Breast epithelium (tissue), 4 donors: Measurements from ENCODE around the gene PLPPR5. TPM values are rescaled to one million over a fixed set of nuclear protein-coding genes. Genes with fewer than 3 reads are reported as not detected.

ENCODE experiments used
- DNase-seq, 2 donors: peaks; one replicate each; pipeline ENCODE4 v3.0.0-alpha.2; 2019; ENCODE audit warnings: low spot score in 2 of 2
- H3K27ac ChIP-seq, 2 donors: fragments of 200-600 bp; sonication (generic) in 1 of 2; one replicate each; pipeline ENCODE4 v1.5.1; 2016 to 2019; ENCODE audit warnings: mild to moderate bottlenecking in 1 of 2
- H3K27me3 ChIP-seq, 2 donors: fragments of 200-600 bp; sonication (generic) in 1 of 2; one replicate each; pipeline versions ENCODE4 v1.5.1 to v1.6.0; 2017 to 2019; ENCODE audit warnings: control low read depth in 1 of 2, mild to moderate bottlenecking in 1 of 2
- H3K36me3 ChIP-seq: fragments of 200-600 bp; one replicate; pipeline ENCODE4 v1.5.1; 2019
- H3K4me1 ChIP-seq, 2 donors: fragments of 200-600 bp; sonication (generic); one replicate each; pipeline ENCODE4 v1.5.1; 2016 to 2019; ENCODE audit warnings: control low read depth in 1 of 2
- H3K4me3 ChIP-seq, 3 donors: fragments of 200-600 bp; sonication (generic); 1 replicate in 2 of 3; 2 replicates in 1 of 3; pipeline ENCODE4 v1.5.1; 2016 to 2019; ENCODE audit warnings: mild to moderate bottlenecking in 3 of 3, moderate library complexity in 2 of 3
- H3K9me3 ChIP-seq, 2 donors: fragments of 200-600 bp; sonication (generic) in 1 of 2; one replicate each; pipeline ENCODE4 v1.5.1; 2016 to 2019; ENCODE audit warnings: control low read depth in 1 of 2
- CTCF ChIP-seq, 3 donors: fragments of 450-650 bp; IDR thresholded peaks; one replicate each; pipeline ENCODE4 v1.5.1; 2016 to 2017; ENCODE audit warnings: antibody characterized with exemption in 3 of 3, mild to moderate bottlenecking in 3 of 3, moderate library complexity in 3 of 3
- POLR2A ChIP-seq: fragments of 450-650 bp; IDR thresholded peaks from one replicate; pipeline ENCODE4 v1.6.1; 2016; ENCODE audit warnings: antibody characterized with exemption, mild to moderate bottlenecking, moderate library complexity
- POLR2AphosphoS5 ChIP-seq, 3 donors: sonication (generic); formaldehyde crosslinking; IDR thresholded peaks; one replicate each; pipeline ENCODE4 v1.6.1; 2017; ENCODE audit warnings: antibody characterized with exemption in 3 of 3
- intact Hi-C: fragments of 100-400 bp; cut with DNase I; formaldehyde crosslinking; loops from one replicate; pipeline ENCODE4 v1.15.1; 2023; ENCODE audit warnings: low total_unique reads
- total RNA-seq, 3 donors: library from RNA; depleted of rRNA; stranded (reverse); fragments of >200 nt; gene quantifications; one replicate each; pipeline ENCODE4 v1.1.0, GENCODE V29; 2016

The PLPPR5 gene
- total RNA-seq, 3 donors from 2014 or later = not detected

- Histone ChIP-seq H3K36me3 (no peaks in the 10 kb centered on the region), H3K27ac (no peak overlapping the region), H3K27me3 (no peaks in the 10 kb centered on the region), H3K4me3 (no peak overlapping the region), H3K4me1 (no peaks in the 10 kb centered on the region), H3K9me3 (no peaks in the 10 kb centered on the region)
- intact Hi-C loops = no loop called here
- TF ChIP-seq CTCF (IDR thresholded peaks at IDR 0.05) (no peak), POLR2AphosphoS5 (IDR thresholded peaks at IDR 0.05) (no peak), POLR2A (no peak)
- no peak for DNase-seq
Observed at GRCh38 chr1:98931128-98931835, 73.4 kb downstream of the PLPPR5 start.

GRCh38 chr1:98929437-98929836 is 75.2 kb downstream of the PLPPR5 start:
- no peaks in the 10 kb centered on the region for H3K4me1 ChIP-seq
- TF ChIP-seq POLR2A (no peak), POLR2AphosphoS5 (IDR thresholded peaks at IDR 0.05) (no peak), CTCF (IDR thresholded peaks at IDR 0.05) (no peak)
- no peak overlapping the region for H3K27ac ChIP-seq
- no peak for DNase-seq
- no peaks in the 10 kb centered on the region for H3K36me3 ChIP-seq
- intact Hi-C loops = no loop called here
- H3K9me3 ChIP-seq = no peaks in the 10 kb centered on the region
- H3K27me3 ChIP-seq = no peaks in the 10 kb centered on the region
- H3K4me3 ChIP-seq = no peak overlapping the region

GRCh38 chr1:98926597-98926996 is 78.1 kb downstream of the PLPPR5 start:
- Histone ChIP-seq H3K4me3 (no peak overlapping the region), H3K27me3 (no peaks in the 10 kb centered on the region), H3K9me3 (no peaks in the 10 kb centered on the region), H3K36me3 (no peaks in the 10 kb centered on the region), H3K27ac (no peak overlapping the region), H3K4me1 (no peaks in the 10 kb centered on the region)
- intact Hi-C loops = no loop called here
- DNase-seq = no peak
- no peak for TF ChIP-seq CTCF (IDR thresholded peaks at IDR 0.05)

GRCh38 chr1:98924977-98925376 is 79.7 kb downstream of the PLPPR5 start:
- TF ChIP-seq CTCF (IDR thresholded peaks at IDR 0.05) = no peak
- no peak for TF ChIP-seq POLR2A
- Histone ChIP-seq H3K4me3 (no peak overlapping the region), H3K36me3 (no peaks in the 10 kb centered on the region), H3K9me3 (no peaks in the 10 kb centered on the region), H3K4me1 (no peaks in the 10 kb centered on the region), H3K27me3 (no peaks in the 10 kb centered on the region), H3K27ac (no peak overlapping the region)
- no peak for DNase-seq
- intact Hi-C loops = no loop called here

GRCh38 chr1:98923667-98924066 is 81.0 kb downstream of the PLPPR5 start:
- intact Hi-C loops = no loop called here
- Histone ChIP-seq H3K4me1 (no peaks in the 10 kb centered on the region), H3K36me3 (no peaks in the 10 kb centered on the region), H3K9me3 (no peaks in the 10 kb centered on the region), H3K27ac (no peak overlapping the region), H3K4me3 (no peak overlapping the region), H3K27me3 (no peaks in the 10 kb centered on the region)
- TF ChIP-seq POLR2AphosphoS5 (IDR thresholded peaks at IDR 0.05) (no peak), POLR2A (no peak), CTCF (IDR thresholded peaks at IDR 0.05) (no peak)
- no peak for DNase-seq
